HG03442 (cell line): ENCODE results near the gene GRIA1.

Experiments
- ATAC-seq: cut with Tn5 transposase; IDR thresholded peaks from one replicate; pipeline ENCODE4 v1.9.1; 2021; ENCODE audit warnings: mild to moderate bottlenecking, moderate library complexity; ENCODE audit not compliant: unreplicated experiment

The GRIA1 gene

DNA sequence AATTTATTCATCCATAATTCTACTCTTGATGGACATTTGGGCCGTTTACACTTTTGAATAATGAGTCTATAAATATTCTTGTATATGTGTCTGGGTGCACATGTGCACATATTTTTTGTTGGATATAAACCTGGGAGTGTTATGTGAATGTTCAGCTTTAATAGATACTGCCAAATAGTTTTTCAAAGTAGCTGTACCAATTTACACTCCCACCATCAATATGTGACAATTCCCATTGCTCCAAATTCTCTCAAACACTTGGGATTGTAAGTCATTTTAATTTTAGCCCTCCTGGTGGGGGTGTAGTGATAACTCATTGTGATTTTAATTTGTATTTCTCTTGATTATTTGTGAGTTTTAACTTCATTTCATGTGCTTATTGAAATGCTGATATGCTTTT, 114.9 kb downstream of the GRIA1 start:
- no peak for ATAC-seq

DNA sequence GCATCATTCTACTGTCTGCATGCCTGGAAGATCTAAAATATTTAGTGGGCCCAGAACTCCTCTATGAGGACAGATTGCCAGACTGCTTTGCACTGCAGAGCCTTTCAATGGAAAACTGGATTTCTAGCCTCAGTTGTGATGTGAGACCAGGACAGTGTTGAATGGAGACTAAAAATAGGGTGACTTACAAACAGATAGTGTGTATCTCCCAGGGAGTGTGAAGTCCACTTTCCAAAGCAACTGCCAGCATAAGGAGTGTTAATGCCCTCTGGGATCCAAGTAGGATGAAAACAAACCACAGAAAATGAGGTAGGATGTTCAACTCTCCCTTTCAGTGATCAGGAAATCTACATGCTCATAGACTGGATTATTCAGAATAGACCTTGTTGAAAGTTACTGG, 119.5 kb downstream of the GRIA1 start:
- no peak for ATAC-seq

DNA sequence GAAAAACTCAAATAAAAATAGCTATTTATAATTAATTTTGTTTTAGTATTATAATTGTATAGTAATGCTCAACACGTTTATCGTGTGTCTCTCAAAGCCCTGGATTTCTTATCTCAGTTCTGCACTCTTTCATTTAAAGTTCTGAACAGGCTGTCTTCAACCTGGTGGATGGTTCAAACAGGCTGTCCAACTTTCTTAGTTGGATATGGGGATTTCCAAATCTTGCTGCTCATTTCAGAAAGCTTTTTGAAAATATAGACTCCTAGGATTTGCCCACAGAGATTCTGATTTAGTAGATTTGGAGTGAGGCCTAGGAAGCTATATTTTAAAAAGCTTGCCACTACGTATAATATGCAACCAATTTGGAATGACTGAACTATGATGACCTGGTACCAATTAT, 120.3 kb downstream of the GRIA1 start:
- no peak for ATAC-seq

DNA sequence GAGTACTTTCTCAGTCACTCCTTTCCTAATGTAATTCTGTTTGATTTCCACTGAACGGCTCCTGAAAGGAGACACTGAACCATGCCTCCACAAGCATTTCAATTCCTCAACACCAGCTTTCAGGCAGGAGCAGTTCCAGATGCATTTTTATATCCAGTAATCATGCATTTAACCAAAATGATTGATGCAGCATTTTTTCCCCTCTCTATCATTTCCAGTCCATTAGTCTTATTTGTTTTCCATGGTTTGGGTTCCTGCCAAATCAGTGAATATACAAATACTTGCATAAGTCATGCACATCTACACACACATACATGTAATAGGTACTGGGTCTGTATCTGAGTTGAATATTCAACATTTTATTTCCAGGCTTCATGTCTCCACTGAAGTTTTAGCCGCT, 122.7 kb downstream of the GRIA1 start:
- ATAC-seq: no peak

DNA sequence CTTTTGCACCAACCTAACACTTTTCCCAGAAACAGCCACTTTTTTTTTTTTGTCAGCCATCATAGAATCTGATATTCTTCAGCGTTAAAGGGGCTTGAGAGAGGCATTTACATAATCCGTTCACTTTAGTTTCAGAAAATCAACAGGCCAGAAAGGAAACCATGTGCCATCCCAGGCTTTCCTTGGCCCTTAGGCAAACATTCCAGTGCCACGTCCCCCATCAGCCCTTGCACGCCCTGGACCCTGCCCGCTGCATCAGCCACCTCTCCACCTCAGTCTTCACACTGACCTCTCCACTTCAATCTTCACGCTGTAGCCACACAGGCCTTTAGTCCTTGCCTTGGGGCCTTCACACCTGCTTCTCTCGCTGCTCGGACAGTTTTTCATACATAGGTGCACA, 123.2 kb downstream of the GRIA1 start:
- ATAC-seq: no peak

DNA sequence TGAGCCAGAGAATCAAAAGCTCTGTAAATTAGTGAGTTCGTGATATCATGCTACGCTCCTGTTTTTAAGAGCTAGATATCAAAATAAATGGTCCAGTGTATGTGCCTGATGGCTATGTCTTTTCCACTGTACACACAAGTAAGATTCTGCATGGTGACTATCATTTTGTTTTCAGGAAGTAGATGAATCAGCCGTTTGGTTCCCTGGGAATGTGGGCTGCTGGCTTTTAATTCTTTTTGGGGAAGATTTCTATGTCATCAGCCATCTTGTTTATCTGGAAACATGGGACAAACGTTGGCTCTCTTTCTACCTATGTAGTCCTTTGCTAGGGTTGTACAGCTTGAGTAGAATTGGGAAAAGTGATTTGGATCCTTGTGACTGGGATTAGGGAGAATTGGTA, 126.7 kb downstream of the GRIA1 start:
- ATAC-seq: no peak

DNA sequence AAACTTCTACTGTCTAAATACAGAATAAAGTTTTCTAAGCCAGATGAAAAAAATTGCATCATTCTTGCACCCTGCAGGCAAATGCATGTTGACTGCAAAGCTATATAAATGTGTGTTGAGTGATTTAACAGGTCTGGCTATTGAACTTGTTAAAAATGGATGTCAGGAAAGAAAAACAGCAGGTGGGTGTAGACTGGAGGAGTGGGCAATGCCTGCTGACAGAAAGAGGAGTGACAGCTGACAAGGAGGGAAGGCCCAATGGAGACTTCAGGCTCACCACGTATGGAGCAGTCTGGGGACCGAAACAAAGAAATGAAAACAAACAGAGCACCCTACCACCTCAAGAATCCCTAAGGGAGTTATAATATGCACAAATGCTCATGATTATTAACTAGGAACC, 127.8 kb downstream of the GRIA1 start:
- no peak for ATAC-seq

DNA sequence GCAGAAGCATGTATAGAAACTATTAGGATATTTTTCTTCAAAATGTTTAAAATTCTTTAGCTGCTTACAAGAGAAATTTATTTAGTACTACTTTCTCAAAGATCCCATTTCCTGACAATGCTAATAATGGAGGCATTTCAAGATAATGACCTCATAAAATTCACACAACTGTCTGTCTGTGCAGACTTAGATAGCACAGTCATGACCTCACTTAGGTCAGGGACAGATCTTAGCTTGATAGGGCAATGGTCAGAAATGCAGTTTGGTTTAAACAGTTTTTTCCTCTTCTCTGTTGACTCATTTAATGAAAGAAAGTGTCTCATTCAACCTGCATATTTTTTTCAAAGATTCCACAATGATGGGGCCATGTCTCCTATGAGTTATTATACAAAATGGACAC, 128.4 kb downstream of the GRIA1 start:
- no peak for ATAC-seq

DNA sequence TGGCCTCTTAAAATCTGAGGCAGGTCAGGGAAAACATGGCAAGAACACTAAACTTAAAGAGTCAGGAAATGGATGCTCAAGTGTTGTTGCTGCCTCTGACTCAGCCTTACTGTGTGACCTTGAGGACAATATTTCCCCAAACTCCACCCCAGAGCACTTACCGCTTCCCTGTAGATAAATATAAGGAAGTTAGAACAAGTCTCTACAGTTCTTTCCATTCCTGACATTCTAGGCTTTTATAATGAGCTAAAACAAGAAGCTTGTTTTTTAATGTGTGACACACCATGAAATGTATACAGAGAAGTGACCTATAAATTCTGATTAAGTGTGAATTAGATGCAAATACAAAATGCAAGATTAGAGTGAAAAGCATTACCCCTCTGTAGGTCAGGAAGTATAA, 129.3 kb downstream of the GRIA1 start:
- ATAC-seq: no peak

DNA sequence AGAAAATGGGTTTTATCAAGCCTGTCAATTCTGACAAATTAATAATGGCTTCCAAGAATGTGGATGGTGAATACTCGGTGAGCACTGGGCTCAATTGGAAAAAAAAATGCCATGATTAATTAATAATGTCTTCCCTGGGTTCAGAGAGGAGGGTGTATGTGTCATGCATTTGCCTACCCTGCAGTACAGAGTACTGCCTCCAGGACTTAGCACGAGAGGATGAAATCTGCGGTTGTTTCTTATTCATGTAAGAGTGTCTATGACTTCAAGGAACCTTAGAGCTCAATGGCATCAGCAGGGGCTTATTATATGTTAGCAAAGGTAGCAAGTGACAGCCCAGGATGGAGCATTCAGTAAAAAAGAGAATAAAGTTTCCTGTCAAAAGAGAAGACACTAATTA, 132.7 kb downstream of the GRIA1 start:
- no peak for ATAC-seq

DNA sequence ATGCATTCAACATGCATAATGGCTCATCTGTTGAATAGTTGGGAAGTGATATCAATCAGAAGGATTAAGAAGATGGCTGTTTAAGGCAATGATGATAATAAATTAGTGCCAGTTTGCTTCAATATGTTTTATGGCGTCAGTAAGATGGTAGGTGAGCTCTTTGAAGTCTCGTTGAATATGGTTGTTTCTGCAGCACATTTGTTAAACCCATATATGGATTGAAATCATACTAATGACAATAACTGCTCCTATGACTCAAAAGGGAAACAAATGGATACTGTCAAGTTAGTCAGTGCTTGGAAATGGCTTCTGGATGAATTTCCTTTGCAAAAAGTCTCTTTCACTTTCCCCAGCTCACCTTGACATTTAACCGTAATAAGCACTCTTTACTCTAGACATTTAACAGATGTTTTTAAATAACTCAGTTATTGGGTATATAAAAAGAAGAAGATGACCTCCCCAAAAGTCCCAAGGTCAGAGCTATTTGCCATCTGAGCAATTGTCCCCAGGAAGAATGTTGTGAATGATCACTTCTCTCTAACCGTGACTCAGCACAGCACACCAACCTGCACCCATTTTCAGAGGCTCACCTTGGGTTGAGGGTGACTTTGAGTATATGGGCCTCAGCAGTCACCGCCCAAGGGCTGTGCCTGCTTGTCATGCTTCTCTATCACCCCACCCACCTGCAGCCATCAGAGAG, 133.4 kb downstream of the GRIA1 start:
- no peak for ATAC-seq

DNA sequence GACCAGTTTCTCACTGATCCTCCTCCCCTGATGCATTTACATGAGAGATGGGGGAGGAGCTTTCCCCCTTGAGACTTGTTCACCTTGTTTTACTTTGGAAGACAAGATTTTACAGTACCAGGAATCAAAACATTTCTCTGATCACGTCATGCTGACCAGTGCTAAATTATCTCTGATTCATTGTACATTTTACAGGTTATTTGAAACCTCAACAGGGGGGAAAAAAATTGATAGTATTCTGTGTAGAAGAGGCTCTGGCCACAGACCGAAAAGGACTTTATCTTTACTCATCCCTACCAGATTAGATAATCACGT, 133.9 kb downstream of the GRIA1 start:
- no peak for ATAC-seq

DNA sequence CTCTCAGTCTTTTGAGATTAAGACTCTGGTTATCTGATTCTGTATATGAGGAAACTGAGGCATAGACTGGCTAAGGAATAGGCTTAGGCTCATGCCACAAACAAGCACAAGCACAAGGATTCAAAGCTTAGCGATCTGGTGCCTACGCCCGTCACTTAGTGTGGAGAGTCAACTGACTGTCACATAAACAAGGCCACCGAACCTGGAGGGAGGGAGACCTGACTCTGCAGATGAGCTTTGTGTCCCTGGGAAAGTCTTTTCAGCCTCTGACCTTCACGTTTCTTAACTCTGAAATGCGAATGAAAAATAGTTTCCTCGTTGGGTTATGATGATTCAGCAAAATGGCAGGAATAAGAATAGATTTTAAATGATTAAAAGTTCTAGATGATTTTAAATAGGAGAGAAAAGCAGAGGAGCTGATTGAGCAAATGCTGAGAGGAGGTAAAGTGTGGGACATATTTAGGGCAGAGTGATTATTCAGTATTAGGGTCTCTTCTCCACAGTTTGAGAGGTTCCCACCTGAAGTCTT, 135.4 kb downstream of the GRIA1 start:
- no peak for ATAC-seq

DNA sequence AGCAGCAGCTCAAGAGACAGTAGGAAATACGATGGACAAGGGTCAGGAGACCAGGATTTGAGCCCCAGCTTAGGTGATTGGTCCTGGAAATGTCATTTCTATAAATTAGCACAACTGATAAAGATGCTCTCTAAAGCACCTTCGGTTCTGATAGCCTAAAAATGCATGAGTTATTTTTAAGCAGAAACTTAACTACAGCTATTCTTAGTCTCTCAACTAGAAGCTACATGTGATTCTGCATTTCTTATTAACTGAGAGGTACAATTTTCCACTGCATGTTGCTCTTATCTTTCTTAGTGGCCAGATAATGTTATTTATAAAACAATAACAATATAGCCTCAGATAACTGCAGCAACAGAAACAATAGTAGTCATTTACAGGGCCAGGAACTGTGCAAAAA, 136.4 kb downstream of the GRIA1 start:
- no peak for ATAC-seq

DNA sequence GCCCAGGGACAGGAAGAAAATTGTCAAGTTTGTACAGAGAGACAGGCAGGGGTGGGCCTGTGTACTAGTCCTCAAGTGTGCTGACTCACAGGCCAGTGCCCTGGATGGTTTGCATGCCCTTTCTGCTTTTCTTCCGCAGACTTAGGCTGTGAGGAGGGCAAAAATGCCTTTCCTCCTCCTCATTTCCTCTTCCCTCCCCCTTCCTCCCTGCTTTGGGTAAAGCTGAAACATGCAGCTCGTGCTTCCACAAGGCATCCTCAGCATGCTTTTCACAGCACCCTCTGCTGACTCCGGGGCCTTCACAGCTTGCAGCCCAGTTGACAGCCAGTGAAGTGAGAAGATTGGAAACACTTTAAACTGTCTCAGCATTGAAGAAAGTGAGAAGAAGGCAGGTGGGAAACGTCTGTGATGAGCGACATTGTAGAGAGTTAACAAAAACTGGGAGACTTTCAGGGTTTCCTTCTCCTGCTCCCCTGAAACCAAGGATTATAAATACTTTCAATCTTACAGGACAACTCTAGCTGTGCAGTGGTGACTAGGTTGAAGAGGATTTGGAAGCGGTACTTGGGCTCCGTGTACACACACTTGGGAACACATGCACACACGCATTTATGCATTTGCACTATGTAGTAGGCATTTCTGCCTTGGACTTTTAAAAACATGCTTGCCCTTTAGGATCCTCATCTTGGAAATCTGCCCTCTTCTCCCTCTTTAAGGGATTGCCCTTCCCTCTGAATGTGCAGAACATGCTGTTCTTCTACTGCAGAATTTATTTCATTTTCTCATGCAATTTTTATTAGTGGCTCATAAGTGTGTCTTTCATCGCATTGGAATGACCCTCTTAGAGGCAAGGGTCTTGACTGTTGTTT, 138.8 kb downstream of the GRIA1 start:
- no peak for ATAC-seq

DNA sequence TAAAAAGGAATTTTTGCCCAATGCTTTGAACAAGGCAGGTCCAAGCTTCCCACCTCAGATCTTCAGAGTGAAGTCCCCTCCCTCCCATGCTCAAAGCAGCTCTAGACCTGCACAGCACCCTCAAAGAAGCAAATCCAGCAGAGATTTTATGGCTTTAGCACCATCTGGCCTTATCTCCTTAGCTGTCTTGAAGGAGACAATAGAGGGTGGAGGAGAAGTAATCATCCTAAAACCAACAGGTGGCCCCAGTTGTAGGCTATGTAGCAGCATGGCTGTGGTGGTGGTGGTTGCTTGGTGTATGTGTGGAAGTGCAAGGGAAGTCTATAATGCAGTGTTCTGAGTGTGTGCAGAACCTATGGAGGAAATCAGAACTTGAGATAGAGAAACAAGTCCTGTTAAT, 140.1 kb downstream of the GRIA1 start:
- no peak for ATAC-seq

DNA sequence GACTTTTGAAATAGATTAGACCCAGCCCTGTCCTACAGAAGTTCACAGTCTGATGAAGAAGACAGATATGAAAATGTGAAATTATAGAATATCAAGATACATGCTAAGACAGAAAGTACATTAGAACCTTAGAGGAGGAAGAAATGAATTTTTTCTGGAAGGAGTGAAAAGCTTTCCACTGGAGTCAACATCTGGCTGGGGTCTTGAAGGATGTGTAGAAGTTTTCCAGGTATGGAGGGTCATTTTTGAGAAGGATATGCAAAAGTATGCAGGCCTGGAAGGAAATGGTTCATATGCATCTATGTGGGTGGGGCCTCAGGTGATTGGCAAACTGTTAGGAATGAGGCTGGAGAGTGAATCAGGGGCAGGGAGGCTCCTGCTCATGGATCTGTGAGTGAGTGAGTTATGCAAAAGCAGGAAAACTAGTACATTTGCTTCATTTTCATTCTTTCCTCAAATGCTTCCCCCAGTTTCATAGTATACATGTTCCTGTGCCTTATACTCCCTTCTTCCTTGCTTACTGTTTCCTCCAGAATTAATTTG, 142.3 kb downstream of the GRIA1 start:
- ATAC-seq: no peak

DNA sequence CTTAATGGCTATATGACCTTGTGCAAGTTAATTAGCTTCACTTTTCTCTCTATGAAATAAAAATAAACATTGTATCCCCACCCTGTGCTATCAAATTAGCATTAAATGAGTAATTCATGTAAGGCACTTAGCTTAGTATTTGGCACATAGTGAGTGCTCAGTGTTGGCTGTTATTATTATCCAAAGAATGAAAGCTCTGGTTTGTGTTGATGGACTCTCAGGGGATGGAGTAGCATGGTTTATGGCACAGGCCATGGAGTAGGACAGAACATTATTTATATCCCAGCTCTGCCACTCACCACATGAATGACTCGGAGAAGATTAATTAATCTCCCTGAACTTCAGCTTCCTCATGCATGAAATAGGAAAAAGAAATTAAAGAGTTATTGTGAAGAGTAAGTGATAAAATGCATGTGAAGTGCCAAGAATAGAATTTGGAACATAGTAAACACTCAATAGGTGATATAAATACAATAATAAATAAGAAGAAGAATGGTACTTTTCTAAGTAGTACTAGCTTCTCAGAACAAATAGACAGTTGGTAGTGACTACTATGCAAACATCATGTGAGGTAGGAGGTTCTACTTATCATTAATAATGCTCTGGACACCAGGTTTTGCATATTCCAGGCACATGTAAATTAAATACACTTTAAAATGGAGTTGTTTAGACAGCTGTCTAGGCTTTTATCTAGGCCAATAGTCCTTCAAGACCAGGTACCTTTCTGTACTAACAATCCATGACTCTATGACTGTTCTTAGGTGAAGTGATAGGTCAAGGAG, 146.4 kb downstream of the GRIA1 start:
- no peak for ATAC-seq

DNA sequence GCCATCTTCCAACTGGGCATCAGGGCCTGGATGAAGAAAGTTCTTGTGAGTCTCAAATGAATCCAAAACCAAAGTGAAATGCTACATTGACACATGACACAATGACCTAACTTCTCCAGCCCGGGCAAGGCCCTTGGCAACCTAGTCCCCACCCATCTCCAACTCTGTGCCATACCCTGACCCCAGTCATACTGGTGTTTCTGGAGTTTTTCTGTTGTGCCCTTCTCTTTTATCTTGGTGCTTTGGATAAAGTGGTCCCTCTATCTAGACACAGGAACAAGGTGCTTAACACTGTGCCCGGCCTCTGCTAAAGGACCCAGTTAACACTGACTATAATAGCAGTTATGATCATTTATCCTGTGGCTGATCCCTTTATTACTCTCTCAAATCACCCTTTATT, 149.8 kb downstream of the GRIA1 start:
- no peak for ATAC-seq

DNA sequence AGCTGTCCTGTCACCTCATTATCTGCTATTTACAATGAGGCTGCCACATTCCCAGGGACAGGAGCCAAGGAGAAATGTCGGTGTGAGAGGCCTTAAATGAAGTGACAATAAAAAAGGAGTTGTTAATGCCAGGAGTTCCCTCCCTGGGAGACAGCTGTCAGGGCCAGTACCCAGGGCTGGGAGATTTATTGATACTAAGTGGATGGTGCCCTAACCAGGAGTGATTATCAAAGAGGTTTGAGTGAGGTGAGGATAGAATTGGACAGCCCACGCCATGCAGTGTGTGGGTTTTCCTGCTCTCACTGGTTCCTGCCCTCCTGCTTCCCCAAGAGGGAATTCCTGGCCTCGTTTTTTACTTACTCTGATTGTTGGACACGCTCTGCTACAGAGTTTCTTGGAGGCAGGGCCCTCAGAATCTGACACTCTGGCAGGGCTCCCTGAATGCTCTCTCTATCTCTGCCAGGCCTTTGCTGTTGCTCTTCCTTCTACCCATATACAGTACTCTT, 150.8 kb downstream of the GRIA1 start:
- no peak for ATAC-seq

DNA sequence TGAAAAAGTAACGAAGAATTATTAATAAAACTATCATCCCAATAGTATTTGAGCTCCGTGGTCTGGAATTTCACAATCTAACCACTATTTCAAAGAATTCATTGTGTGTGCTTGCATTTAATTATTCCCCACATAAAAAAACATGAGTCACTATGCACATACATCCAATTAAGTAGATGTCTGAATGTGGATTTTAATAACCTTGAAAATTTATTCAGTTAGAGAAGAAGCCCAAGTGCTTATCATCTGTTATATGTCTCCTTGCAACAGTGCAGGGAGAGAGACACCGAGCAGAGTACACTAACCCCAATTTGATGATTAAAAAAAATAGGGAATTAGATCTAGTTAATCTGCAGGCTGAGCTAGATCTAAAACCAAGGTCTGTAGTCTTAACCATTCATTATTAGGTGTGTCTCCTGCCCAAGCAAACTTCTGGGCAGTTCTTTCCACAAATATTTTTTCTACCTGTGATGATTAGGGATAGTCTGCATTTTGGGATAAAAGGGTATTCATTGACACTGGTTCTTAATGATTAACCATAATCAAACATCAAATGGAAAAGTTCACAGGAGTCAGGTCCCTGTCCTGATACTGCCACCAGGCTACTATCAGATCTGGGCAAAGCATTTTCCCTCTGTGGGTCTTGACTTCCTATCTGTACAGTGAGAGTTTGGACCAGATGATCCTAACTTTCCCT, 164.2 kb downstream of the GRIA1 start:
- no peak for ATAC-seq
